AG08396 (cell line): ENCODE results near the gene AMY2B.
"Not testable (repeated sequence)": the region's sequence is repeated elsewhere in the genome, so short reads cannot be mapped to it uniquely, and the experiment has no call there.

Experiments
- DNase-seq: peaks from one replicate; pipeline ENCODE4 v3.0.0; 2012; ENCODE audit warnings: low spot score, mixed read lengths

Gene AMY2B

GRCh38 chr1:103627436-103627835 lies 56.0 kb downstream of the AMY2B start:
- not testable (repeated sequence) for DNase-seq
